HG03139 (cell line): ENCODE data around the gene GDF11.

ENCODE experiments used
- ATAC-seq: cut with Tn5 transposase; IDR thresholded peaks from one replicate; pipeline ENCODE4 v1.9.1; 2021; ENCODE audit not compliant: unreplicated experiment

Gene GDF11

GRCh38 chr12:55742719-55743405 is at the start of gene GDF11:
Gene GDF11, plus strand, starts transcription at chr12:55743122. Its CDS starts 195 bp downstream, at chr12:55743317.
- peak; percentile 29 for ATAC-seq

DNA sequence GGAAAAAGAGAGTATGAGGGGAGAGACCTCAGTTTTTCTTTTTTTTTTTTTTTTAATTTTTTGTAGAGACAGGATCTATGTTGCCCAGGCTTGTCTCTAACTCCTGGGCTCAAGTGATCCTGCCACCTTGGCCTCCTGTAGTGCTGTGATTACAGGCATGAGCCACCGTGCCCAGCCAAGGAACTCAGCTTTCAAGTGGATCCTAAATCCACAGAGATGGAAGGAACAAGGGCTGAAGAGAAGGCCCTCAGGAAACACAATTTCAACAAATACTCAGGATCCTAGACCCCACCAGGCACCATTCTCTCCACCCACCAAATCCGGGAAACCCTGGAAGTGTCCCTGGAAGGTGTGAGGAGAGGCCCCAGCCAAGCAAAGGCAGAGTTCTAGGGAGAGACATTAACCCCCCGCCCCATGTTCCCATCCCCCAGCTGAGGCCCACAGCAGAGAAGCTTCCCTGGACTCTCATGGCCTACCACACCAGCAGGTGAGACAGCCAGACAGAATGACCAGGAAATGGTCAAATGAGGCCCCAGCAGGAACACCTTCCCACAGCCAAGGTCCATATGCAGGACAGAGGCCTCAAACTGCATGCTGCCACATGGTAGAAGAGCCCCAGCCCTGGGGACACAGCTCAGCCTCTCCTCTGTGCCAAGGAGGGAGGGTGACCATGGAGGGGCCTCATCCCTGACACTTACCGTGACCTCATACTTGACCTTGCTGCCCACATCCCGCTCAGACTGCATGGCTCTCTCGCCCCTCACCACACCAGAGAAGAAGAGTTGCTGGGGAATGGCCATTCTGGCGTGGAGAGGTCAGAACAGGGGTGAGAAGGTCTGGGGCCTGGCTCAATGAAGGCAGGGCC is 49.4 kb upstream of the GDF11 start:
- ATAC-seq, result no peak

- ATAC-seq, result no peak
These were observed 48.8 kb upstream of the GDF11 start for GRCh38 chr12:55694188-55694515.

DNA sequence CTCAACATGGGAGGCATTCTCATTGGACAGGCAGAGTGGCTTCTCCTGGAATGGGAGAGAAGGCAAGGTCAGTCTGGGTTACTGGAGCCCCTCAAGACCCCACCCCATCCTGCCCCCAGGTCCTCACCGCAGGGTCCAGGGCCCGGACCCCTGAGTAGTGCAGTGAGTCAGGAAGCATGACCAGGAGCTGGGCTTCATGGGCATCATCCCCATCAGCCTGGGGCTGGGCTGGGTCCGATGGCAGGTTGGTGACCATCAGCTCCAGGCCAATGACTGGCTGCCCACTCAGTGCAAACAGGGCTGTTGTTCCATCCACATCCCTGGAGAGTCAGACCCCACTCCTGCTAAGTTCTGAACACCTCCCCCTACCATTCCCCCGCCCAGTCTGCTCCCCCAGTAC is 48.3 kb upstream of the GDF11 start:
- no peak for ATAC-seq

DNA sequence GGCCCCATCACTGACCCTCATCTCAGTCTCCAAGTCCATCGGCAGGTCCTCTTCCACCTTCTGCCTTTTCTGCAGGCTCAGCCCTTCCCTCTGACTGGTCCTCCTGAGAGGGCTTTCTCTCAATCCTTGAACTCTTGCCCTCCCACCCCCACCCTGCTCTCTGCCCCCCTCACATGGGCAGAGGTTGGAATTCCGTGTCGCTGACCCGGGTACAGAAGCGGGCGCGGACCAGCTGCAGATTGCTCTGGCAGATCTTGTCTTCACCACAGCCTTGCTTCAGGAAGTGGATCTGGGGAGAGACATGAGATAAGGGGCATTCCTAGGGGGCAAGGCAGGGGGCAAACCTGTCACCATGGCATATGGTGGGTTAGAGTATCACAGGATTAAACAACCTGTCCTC is 47.6 kb upstream of the GDF11 start:
- no peak for ATAC-seq

GRCh38 chr12:55696141-55696540 is 46.8 kb upstream of the GDF11 start:
- no peak for ATAC-seq

GRCh38 chr12:55696796-55697462 is 46.0 kb upstream of the GDF11 start:
- ATAC-seq, result no peak

- no peak for ATAC-seq
These were observed 45.2 kb upstream of the GDF11 start for GRCh38 chr12:55697686-55698085.

- no peak for ATAC-seq
These were observed 44.5 kb upstream of the GDF11 start for GRCh38 chr12:55698241-55698955.

DNA sequence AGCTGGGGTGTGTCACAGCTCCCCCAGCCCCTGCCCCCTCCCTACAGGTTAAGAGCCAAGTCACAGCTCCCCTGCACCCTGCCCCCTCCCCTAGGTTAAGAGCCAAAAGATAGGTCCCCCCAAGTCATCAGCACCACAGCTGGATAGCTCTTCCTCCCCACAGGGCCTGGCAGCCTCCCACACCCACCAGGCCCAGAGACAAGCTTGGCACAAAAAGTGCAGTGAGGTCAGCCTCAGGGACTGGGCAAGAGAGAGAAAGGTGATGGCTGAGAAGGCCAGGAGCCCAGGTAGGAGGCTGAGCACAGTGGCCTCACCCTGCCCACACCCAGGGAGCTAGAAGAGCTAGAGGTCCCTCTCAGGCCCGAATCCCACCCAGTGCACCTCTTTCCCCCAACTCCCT is 44.0 kb upstream of the GDF11 start:
- ATAC-seq, result no peak

DNA sequence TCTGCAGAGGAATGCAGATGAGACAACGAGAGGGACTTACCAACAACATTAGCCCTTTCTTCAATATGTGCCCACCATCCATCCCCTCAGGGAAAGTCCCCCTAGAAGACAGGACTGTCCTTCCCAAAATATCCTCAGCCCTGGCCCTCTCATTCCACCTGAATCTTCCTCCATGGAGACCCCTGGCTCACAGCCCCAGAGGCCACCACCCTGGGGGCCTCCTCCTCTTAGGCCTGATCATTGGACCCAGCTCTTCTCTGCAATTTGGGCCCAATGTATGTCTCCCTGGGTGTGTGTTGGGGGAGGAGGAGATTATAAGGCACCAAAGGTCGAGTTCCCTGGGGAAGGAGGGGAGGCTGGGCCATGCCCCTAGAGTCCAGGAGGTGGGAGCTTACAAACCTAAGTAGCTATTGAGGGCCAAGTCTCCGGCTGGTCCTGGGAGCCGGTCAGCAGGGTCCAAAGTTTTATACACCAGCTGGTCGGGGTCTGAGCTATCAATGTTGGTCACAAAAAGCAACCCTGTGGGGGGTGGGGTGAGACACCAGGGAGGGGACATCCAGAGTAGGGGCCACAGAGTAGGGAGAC is 43.4 kb upstream of the GDF11 start:
- ATAC-seq, result no peak

- no peak for ATAC-seq
These were observed 42.5 kb upstream of the GDF11 start for GRCh38 chr12:55700255-55701018.

GRCh38 chr12:55702861-55703260 is 40.1 kb upstream of the GDF11 start:
- ATAC-seq, result no peak

DNA sequence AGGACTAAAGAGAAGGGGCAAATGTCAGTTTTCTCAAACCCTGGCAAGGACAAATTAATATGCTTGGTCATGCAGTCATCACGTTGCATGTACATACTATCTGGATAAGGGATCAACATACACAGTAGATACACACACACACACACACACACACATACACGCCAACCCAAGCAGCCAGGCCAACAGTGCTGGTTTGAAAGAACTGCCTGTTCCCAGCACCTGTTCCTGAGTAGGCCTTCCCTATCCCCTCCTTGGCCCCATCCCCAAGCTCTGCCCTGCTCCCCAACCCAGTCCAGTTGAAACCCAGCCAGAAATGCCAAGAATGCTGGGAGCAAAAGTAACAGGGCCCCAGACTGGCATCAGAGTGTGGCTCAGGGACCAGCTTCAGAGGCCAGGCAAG is 39.6 kb upstream of the GDF11 start:
- ATAC-seq, result no peak

- ATAC-seq, result no peak
These were observed 38.8 kb upstream of the GDF11 start for GRCh38 chr12:55703901-55704761.

DNA sequence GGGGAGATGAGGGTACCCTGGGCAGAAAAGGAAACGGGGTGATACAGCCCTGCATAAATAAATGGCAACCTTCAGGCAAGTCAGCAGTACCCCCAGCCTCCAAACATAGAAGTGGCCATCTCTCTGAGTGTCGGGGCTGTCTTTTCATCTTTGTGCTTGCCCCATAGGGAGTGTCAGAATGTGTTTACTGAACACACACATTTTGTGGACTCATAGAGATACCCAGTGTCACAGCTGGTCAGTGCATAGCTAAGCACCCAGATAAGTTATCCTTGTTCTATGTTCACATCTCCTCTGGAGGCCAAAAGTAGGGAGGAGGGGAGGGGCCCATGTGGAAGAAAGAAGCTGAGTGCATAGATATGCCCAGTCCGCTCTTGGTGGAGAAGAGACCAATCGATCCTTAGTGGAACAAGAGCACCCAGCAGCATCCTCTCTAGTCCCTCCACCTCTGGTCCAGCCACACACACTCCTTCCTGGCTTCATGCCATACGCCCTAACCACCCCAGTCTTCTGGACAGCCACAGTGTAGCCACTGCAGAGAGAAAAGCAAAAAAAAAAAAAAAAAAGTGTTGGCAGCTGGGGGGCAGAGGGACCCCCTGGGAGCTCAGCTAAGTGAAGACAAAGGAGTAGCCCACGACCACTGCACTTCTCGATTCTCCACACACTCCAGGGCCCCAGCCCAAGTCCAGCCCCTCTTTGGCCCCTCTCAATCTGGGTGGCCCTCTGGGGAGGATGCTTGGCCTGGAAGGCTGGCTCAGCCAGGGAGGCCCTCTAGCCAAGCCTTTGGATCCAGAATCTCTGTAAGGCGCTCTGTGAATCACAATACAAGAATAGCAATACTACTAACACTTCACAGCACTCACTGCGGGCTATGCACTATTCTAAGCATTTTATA is 37.9 kb upstream of the GDF11 start:
- no peak for ATAC-seq

DNA sequence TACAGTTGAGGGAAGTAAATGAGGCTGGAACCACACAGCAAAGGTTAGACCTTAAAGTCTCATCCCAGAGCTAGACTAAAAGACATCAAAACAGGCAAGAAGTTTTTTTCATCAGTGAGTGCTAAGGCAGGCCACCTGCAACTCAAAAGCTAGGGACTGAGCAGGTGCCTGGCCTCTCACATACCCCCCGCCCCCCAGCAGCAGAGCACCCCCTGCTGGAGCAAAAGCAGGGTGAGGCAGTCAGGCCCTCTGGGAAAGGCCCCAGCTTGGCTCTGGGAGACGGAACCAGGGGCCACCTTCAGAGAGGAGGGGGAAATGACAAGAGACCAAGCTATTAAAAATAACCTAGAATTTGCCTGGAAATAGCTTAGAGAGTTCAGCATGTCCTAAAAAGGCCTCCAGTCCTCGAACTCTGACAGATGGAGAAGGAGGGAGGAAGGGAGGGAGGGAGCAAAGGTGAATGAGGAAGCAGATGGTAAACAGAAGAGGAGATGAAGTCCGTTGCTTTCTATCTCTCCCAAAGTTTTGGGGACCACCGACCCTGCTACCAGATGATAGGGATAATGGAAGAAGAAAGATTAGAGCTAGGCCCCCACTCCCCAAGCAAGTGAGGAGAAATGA is 37.0 kb upstream of the GDF11 start:
- no peak for ATAC-seq
